GM18526 (cell line): ENCODE results near the gene SLC22A5.

Experiments used
- POLR2A ChIP-seq: IDR thresholded peaks from 3 replicates; pipeline ENCODE4 v1.6.1; 2011; ENCODE audit not compliant: insufficient read length; ENCODE audit errors: extremely low read depth

Gene SLC22A5

GRCh38 chr5:132369474-132370180 lies at the start of gene SLC22A5:
Gene SLC22A5, plus strand, starts transcription at chr5:132369710. Its CDS starts 263 bp downstream, at chr5:132369973.
- peak; percentile 58 for TF ChIP-seq POLR2A

GRCh38 chr5:132319975-132320374 lies 49.5 kb upstream of the SLC22A5 start:
- TF ChIP-seq POLR2A, result no peak

- TF ChIP-seq POLR2A, result no peak
Observed at GRCh38 chr5:132321109-132321721, 48.3 kb upstream of the SLC22A5 start.

- no peak for TF ChIP-seq POLR2A
Observed at GRCh38 chr5:132322266-132322665, 47.2 kb upstream of the SLC22A5 start.

GRCh38 chr5:132323202-132323601 lies 46.3 kb upstream of the SLC22A5 start:
- TF ChIP-seq POLR2A, result no peak

GRCh38 chr5:132325691-132326090 lies 43.8 kb upstream of the SLC22A5 start:
- no peak for TF ChIP-seq POLR2A

GRCh38 chr5:132327252-132327955 lies 42.1 kb upstream of the SLC22A5 start:
- no peak for TF ChIP-seq POLR2A

GRCh38 chr5:132334812-132335211 lies 34.7 kb upstream of the SLC22A5 start:
- no peak for TF ChIP-seq POLR2A

GRCh38 chr5:132335402-132335801 lies 34.1 kb upstream of the SLC22A5 start:
- TF ChIP-seq POLR2A, result no peak

- TF ChIP-seq POLR2A, result no peak
Observed at GRCh38 chr5:132339502-132339901, 30.0 kb upstream of the SLC22A5 start.

- TF ChIP-seq POLR2A, result no peak
Observed at GRCh38 chr5:132342291-132343180, 27.0 kb upstream of the SLC22A5 start.

GRCh38 chr5:132344775-132345514 lies 24.6 kb upstream of the SLC22A5 start:
- TF ChIP-seq POLR2A, result no peak

GRCh38 chr5:132353486-132353995 lies 16.0 kb upstream of the SLC22A5 start:
- no peak for TF ChIP-seq POLR2A

- no peak for TF ChIP-seq POLR2A
Observed at GRCh38 chr5:132354381-132355139, 14.9 kb upstream of the SLC22A5 start.

GRCh38 chr5:132355140-132355765 lies 14.3 kb upstream of the SLC22A5 start:
- no peak for TF ChIP-seq POLR2A
